IMR-90 (cell line): Measurements from ENCODE around the gene ROBO2. TPM values are rescaled to one million over a fixed set of nuclear protein-coding genes. Genes with fewer than 3 reads are reported as not detected.
"Not testable (repeated sequence)": the region's sequence is repeated elsewhere in the genome, so short reads cannot be mapped to it uniquely, and the experiment has no call there.

Experiments
- ATAC-seq: fragments of 200-7000 bp; cut with Tn5 transposase; 2 replicates; pipeline ENCODE4 v1.9.1; 2020; ENCODE audit warnings: low read depth, mild to moderate bottlenecking, moderate library complexity
- BruUV-seq: library from RNA; stranded (reverse); fragments of 400-500 nt; replicated peaks from 2 replicates; lab custom pipeline; 2021; lab: Mats Ljungman, UMichigan
- CTCF ChIA-PET: fragments of 300-600 bp; formaldehyde crosslinking; extraction: SDS; loops from one replicate; lab custom pipeline; 2021; ENCODE audit warnings: antibody characterized with exemption; lab: Yijun Ruan, JAX
- POLR2A ChIA-PET: fragments of 300-600 bp; sonication (Branson Sonifier 250); formaldehyde crosslinking; loops from one replicate; lab custom pipeline; 2022; ENCODE audit warnings: antibody characterized with exemption; ENCODE audit not compliant: unreplicated experiment; lab: Charles Lee
- DNase-seq: peaks from one replicate; pipeline ENCODE4 v3.0.0; 2013
- H2AFZ ChIP-seq: replicated peaks from 2 replicates; pipeline ENCODE3; 2013; ENCODE audit warnings: low read length, mild to moderate bottlenecking; ENCODE audit not compliant: poor library complexity
- H2AK5ac ChIP-seq: 2 replicates; pipeline ENCODE4 v1.6.1; 2013; ENCODE audit warnings: low read depth, low read length, inconsistent platforms
- H2AK9ac ChIP-seq: replicated peaks from 2 replicates; pipeline ENCODE3; 2013; ENCODE audit warnings: mild to moderate bottlenecking, low read depth, low read length, moderate library complexity; ENCODE audit not compliant: poor library complexity
- H2BK120ac ChIP-seq: 2 replicates; pipeline ENCODE4 v1.6.1; 2013; ENCODE audit warnings: low read depth, low read length, inconsistent platforms
- H2BK15ac ChIP-seq: 3 replicates; pipeline ENCODE4 v1.6.1; 2013; ENCODE audit warnings: low read depth, low read length, inconsistent platforms
- H2BK20ac ChIP-seq: 2 replicates; pipeline ENCODE4 v1.6.1; 2013; ENCODE audit warnings: low read depth, mild to moderate bottlenecking, inconsistent platforms, low read length, moderate library complexity
- H2BK5ac ChIP-seq: 2 replicates; pipeline ENCODE4 v1.6.1; 2013; ENCODE audit warnings: mild to moderate bottlenecking, low read depth, low read length, inconsistent platforms; ENCODE audit not compliant: poor library complexity, severe bottlenecking
- H3K14ac ChIP-seq: replicated peaks from 2 replicates; pipeline ENCODE4 v1.6.1; 2013; ENCODE audit warnings: low read depth, low read length, inconsistent platforms
- H3K18ac ChIP-seq: 2 replicates; pipeline ENCODE4 v1.6.1; 2013; ENCODE audit warnings: low read depth, low read length, control low read depth
- H3K23ac ChIP-seq: 2 replicates; pipeline ENCODE4 v1.6.1; 2013; ENCODE audit warnings: low read depth, low read length, inconsistent platforms
- H3K27ac ChIP-seq: 2 replicates; pipeline ENCODE4 v1.5.1; 2013; ENCODE audit warnings: mild to moderate bottlenecking, control low read depth, low read length; ENCODE audit not compliant: insufficient read depth
- H3K27me3 ChIP-seq: 2 replicates; pipeline ENCODE4 v1.6.1; 2013; ENCODE audit warnings: low read length; ENCODE audit not compliant: control insufficient read depth, insufficient read depth
- H3K36me3 ChIP-seq: 2 replicates; pipeline ENCODE4 v1.6.1; 2013; ENCODE audit warnings: low read length, mixed read lengths; ENCODE audit not compliant: control insufficient read depth, insufficient read depth
- H3K4ac ChIP-seq: 2 replicates; pipeline ENCODE4 v1.6.1; 2013; ENCODE audit warnings: low read depth, low read length, inconsistent platforms
- H3K4me1 ChIP-seq: 2 replicates; pipeline ENCODE4 v1.6.1; 2013; ENCODE audit warnings: low read length, mixed read lengths; ENCODE audit not compliant: control insufficient read depth, insufficient read depth
- H3K4me2 ChIP-seq: 2 replicates; pipeline ENCODE4 v1.6.1; 2013; ENCODE audit warnings: low read depth, mild to moderate bottlenecking, control low read depth, low read length, moderate library complexity
- H3K4me3 ChIP-seq: 2 replicates; pipeline ENCODE4 v1.5.1; 2013; ENCODE audit warnings: low read depth, mild to moderate bottlenecking, control low read depth, low read length, moderate library complexity; ENCODE audit not compliant: insufficient read depth
- H3K56ac ChIP-seq: 2 replicates; pipeline ENCODE4 v1.6.1; 2013; ENCODE audit warnings: low read length, inconsistent platforms; ENCODE audit not compliant: insufficient read depth; ENCODE audit errors: extremely low read depth
- H3K79me1 ChIP-seq, 2 experiments: 2 replicates each; pipeline ENCODE4 v1.6.1; 2013; ENCODE audit warnings: low read length in 2 of 2, inconsistent platforms in 1 of 2, low read depth in 1 of 2
- H3K9ac ChIP-seq: 2 replicates; pipeline ENCODE4 v1.6.1; 2013; ENCODE audit warnings: low read depth, low read length, control low read depth
- H3K9me1 ChIP-seq: 2 replicates; pipeline ENCODE4 v1.6.1; 2013; ENCODE audit warnings: low read length, inconsistent platforms; ENCODE audit not compliant: insufficient read depth
- H3K9me3 ChIP-seq: 2 replicates; pipeline ENCODE4 v1.6.1; 2013; ENCODE audit warnings: low read length; ENCODE audit not compliant: control insufficient read depth, insufficient read depth
- H4K20me1 ChIP-seq: 2 replicates; pipeline ENCODE4 v1.6.1; 2013; ENCODE audit warnings: low read length, inconsistent platforms; ENCODE audit not compliant: insufficient read depth
- H4K5ac ChIP-seq: 2 replicates; pipeline ENCODE4 v1.6.1; 2013; ENCODE audit warnings: mild to moderate bottlenecking, low read depth, low read length, control low read depth
- H4K8ac ChIP-seq, 2 experiments: 2 replicates each; pipeline ENCODE4 v1.6.1; 2013; ENCODE audit warnings: low read depth in 2 of 2, low read length in 2 of 2, control low read depth in 1 of 2, inconsistent platforms in 1 of 2
- H4K91ac ChIP-seq: 2 replicates; pipeline ENCODE4 v1.6.1; 2013; ENCODE audit warnings: low read depth, low read length, inconsistent platforms; ENCODE audit not compliant: insufficient read depth
- BHLHE40 ChIP-seq: fragments of 150-350 bp; IDR thresholded peaks from 2 replicates; pipeline ENCODE4 v1.6.1; 2016; ENCODE audit warnings: mild to moderate bottlenecking, low read depth, low read length
- CHD1 ChIP-seq: IDR thresholded peaks from 2 replicates; pipeline ENCODE4 v1.6.1; 2012; ENCODE audit warnings: low read depth, low read length, improper control_type of control experiment
- FOS ChIP-seq: fragments of 150-350 bp; IDR thresholded peaks from 2 replicates; pipeline ENCODE4 v1.6.1; 2016; ENCODE audit warnings: low read depth, low read length
- MAZ ChIP-seq: IDR thresholded peaks from 2 replicates; pipeline ENCODE4 v1.6.1; 2012; ENCODE audit warnings: low read depth, mild to moderate bottlenecking, low read length, improper control_type of control experiment, moderate library complexity, borderline replicate concordance
- RCOR1 ChIP-seq: IDR thresholded peaks from 2 replicates; pipeline ENCODE4 v1.6.1; 2012; ENCODE audit warnings: mild to moderate bottlenecking, low read length, improper control_type of control experiment; ENCODE audit not compliant: insufficient replicate concordance
- SMC3 ChIP-seq: fragments of 150-350 bp; IDR thresholded peaks from 2 replicates; pipeline ENCODE4 v1.6.1; 2016; ENCODE audit warnings: low read depth, mild to moderate bottlenecking, antibody characterized with exemption, low read length, moderate library complexity
- WGBS, 2 experiments: methylation state at CpG; one replicate each; pipeline versions ENCODE4 v1.1.5 to v1.1.7; 2013; ENCODE audit warnings: missing lambda C conversion rate in 2 of 2; ENCODE audit not compliant: insufficient read length in 1 of 2; ENCODE audit errors: extremely low coverage in 2 of 2; 5-methylcytosine and 5-hydroxymethylcytosine counted together
- dilution Hi-C: fragments of 300-500 bp; cut with HindIII; formaldehyde crosslinking; loops from one replicate; pipeline ENCODE4 v1.14.3; 2018; ENCODE audit warnings: low sequenced_read_pairs; ENCODE audit not compliant: unreplicated experiment
- in situ Hi-C: fragments of 300-500 bp; cut with MboI; formaldehyde crosslinking; loops from 3 replicates; pipeline ENCODE4 v1.14.3; 2019; ENCODE audit warnings: low sequenced_read_pairs, inconsistent platforms, mixed read lengths
- intact Hi-C: fragments of 100-400 bp; cut with micrococcal nuclease; formaldehyde crosslinking; loops from 2 replicates; pipeline ENCODE4 v1.10.0; 2022
- polyA plus RNA-seq, 3 experiments: library from polyadenylated mRNA; depleted of rRNA; stranded (reverse); fragments of >200 nt; gene quantifications; 2 replicates each; pipeline ENCODE4 v1.2.3, GENCODE V29; 2012; ENCODE audit warnings: low replicate concordance in 1 of 3
- total RNA-seq: library from RNA; depleted of rRNA; stranded (reverse); fragments of >200 nt; gene quantifications from 2 replicates; pipeline ENCODE4 v1.2.3, GENCODE V29; 2012
- TF ChIP-seq, protein P1 (sequence below): conservative IDR thresholded peaks from 2 replicates; pipeline ENCODE4 v1.5.1; 2012; ENCODE audit warnings: mild to moderate bottlenecking, low read depth, low read length, improper control_type of control experiment

ROBO2 gene
- total and polyA plus RNA-seq, 2 of the 4 experiments (the other 2 are of a cell fraction): 9.3 to 14.5 TPM

- no peak overlapping the region for H2AK5ac ChIP-seq
- dilution Hi-C loops: no loop called here
- ATAC-seq: no peak
These were observed 367.5 kb downstream of the ROBO2 start for GRCh38 chr3:77407441-77407840.

GRCh38 chr3:77410334-77410733 lies 370.4 kb downstream of the ROBO2 start:
- H3K23ac ChIP-seq, H2BK15ac ChIP-seq, H3K4me1 ChIP-seq, H3K4ac ChIP-seq, H4K20me1 ChIP-seq, H3K4me2 ChIP-seq, H2BK5ac ChIP-seq, BruUV-seq, H3K14ac ChIP-seq, H2AK9ac ChIP-seq, H2AK5ac ChIP-seq, H4K91ac ChIP-seq, in situ Hi-C loops, H3K9me3 ChIP-seq, H3K27ac ChIP-seq, H3K27me3 ChIP-seq, H3K9me1 ChIP-seq, H3K18ac ChIP-seq, CTCF ChIA-PET, dilution Hi-C loops, POLR2A ChIA-PET, H4K5ac ChIP-seq, H2BK120ac ChIP-seq, H3K4me3 ChIP-seq, DNase-seq, ATAC-seq, H2AFZ ChIP-seq, H4K8ac ChIP-seq, intact Hi-C loops, H3K56ac ChIP-seq, H3K9ac ChIP-seq, H3K36me3 ChIP-seq, H3K79me1 ChIP-seq, H2BK20ac ChIP-seq: not testable (repeated sequence)
- whole genome bisulfite sequencing, 2 experiments: 100% methylated on average over 1 of the region's 1 CpG; no CpG with 5 or more reads in 1 of the 2 experiments

More at GRCh38 chr3:77407441-77407840, 367.5 kb downstream of the ROBO2 start:
- in situ Hi-C loops (no loop called here), intact Hi-C loops (no loop called here)
- Histone ChIP-seq H2BK5ac (no peak overlapping the region), H4K5ac (no peak overlapping the region), H3K4me2 (no peak overlapping the region), H2AK9ac (no peak overlapping the region), H2AFZ (no peak overlapping the region), H3K9me3 (no peaks in the 10 kb centered on the region), H3K18ac (no peak overlapping the region), H4K8ac (no peak overlapping the region), H2BK20ac (no peak overlapping the region), H3K4ac (no peak overlapping the region), H3K4me1 (no peaks in the 10 kb centered on the region), H3K23ac (no peak overlapping the region), H2BK120ac (no peak overlapping the region), H3K27ac (no peak overlapping the region), H3K56ac (no peak overlapping the region), H3K4me3 (no peak overlapping the region), H3K27me3 (no peaks in the 10 kb centered on the region), H3K79me1 (no peaks in the 10 kb centered on the region), H3K9me1 (no peaks in the 10 kb centered on the region), H4K20me1 (no peaks in the 10 kb centered on the region), H4K91ac (no peak overlapping the region), H3K36me3 (no peaks in the 10 kb centered on the region), H2BK15ac (no peak overlapping the region), H3K14ac (no peak overlapping the region), H3K9ac (no peak overlapping the region)
- ChIA-PET POLR2A (no interaction called here), CTCF (no interaction called here)
- TF ChIP-seq FOS: no peak
- TF ChIP-seq, protein P1, sequence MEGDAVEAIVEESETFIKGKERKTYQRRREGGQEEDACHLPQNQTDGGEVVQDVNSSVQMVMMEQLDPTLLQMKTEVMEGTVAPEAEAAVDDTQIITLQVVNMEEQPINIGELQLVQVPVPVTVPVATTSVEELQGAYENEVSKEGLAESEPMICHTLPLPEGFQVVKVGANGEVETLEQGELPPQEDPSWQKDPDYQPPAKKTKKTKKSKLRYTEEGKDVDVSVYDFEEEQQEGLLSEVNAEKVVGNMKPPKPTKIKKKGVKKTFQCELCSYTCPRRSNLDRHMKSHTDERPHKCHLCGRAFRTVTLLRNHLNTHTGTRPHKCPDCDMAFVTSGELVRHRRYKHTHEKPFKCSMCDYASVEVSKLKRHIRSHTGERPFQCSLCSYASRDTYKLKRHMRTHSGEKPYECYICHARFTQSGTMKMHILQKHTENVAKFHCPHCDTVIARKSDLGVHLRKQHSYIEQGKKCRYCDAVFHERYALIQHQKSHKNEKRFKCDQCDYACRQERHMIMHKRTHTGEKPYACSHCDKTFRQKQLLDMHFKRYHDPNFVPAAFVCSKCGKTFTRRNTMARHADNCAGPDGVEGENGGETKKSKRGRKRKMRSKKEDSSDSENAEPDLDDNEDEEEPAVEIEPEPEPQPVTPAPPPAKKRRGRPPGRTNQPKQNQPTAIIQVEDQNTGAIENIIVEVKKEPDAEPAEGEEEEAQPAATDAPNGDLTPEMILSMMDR: no peak
- no peak for TF ChIP-seq CHD1
- no peak for TF ChIP-seq BHLHE40
- no peak for TF ChIP-seq MAZ
- TF ChIP-seq RCOR1: no peak
- TF ChIP-seq SMC3: no peak
- no peak for DNase-seq
- no TSS peak for BruUV-seq
- WGBS, 2 experiments: no CpG with 5 or more reads among the region's 3 CpGs
